HG03571 (cell line): ENCODE data around the gene VWA8.
"Not testable (repeated sequence)": the region's sequence is repeated elsewhere in the genome, so short reads cannot be mapped to it uniquely, and the experiment has no call there.

Source experiments
- ATAC-seq: cut with Tn5 transposase; IDR thresholded peaks from one replicate; pipeline ENCODE4 v1.9.1; 2021; ENCODE audit not compliant: unreplicated experiment

The VWA8 gene

GRCh38 chr13:41597348-41598041 lies 363.4 kb downstream of the VWA8 start:
- ATAC-seq = no peak

GRCh38 chr13:41596190-41596589 lies 364.7 kb downstream of the VWA8 start:
- no peak for ATAC-seq

- ATAC-seq = no peak
Measured at GRCh38 chr13:41595298-41595697, 365.6 kb downstream of the VWA8 start.

- ATAC-seq = no peak
Measured at GRCh38 chr13:41590643-41591042, 370.3 kb downstream of the VWA8 start.

GRCh38 chr13:41590122-41590521 lies 370.8 kb downstream of the VWA8 start:
- no peak for ATAC-seq

- ATAC-seq = no peak
Measured at GRCh38 chr13:41589434-41589833, 371.5 kb downstream of the VWA8 start.

- ATAC-seq = no peak
Measured at GRCh38 chr13:41588899-41589298, 372.0 kb downstream of the VWA8 start.

GRCh38 chr13:41588448-41588847 lies 372.5 kb downstream of the VWA8 start:
- ATAC-seq = no peak

GRCh38 chr13:41587490-41587889 lies 373.4 kb downstream of the VWA8 start:
- ATAC-seq = no peak

GRCh38 chr13:41586216-41586615 lies 374.7 kb downstream of the VWA8 start:
- ATAC-seq = no peak

GRCh38 chr13:41582027-41582463 lies 378.9 kb downstream of the VWA8 start:
- ATAC-seq = no peak

GRCh38 chr13:41580345-41580744 lies 380.6 kb downstream of the VWA8 start:
- no peak for ATAC-seq

GRCh38 chr13:41579881-41580280 lies 381.0 kb downstream of the VWA8 start:
- ATAC-seq = no peak

GRCh38 chr13:41579168-41579567 lies 381.7 kb downstream of the VWA8 start:
- ATAC-seq = no peak

- ATAC-seq = no peak
Measured at GRCh38 chr13:41578371-41578770, 382.5 kb downstream of the VWA8 start.

- no peak for ATAC-seq
Measured at GRCh38 chr13:41577436-41577835, 383.5 kb downstream of the VWA8 start.

- ATAC-seq = not testable (repeated sequence)
Measured at GRCh38 chr13:41573640-41574039, 387.3 kb downstream of the VWA8 start.

GRCh38 chr13:41571817-41572340 lies 389.0 kb downstream of the VWA8 start:
- ATAC-seq = not testable (repeated sequence)

GRCh38 chr13:41568972-41569351 lies 391.9 kb downstream of the VWA8 start:
- no peak for ATAC-seq

GRCh38 chr13:41568143-41568971 lies 392.6 kb downstream of the VWA8 start:
- ATAC-seq = no peak

- ATAC-seq = no peak
Measured at GRCh38 chr13:41567363-41567762, 393.5 kb downstream of the VWA8 start.

GRCh38 chr13:41565846-41566245 lies 395.1 kb downstream of the VWA8 start:
- no peak for ATAC-seq
